Renal cortical epithelial cell (primary cell): ENCODE measurements around the gene SSC5D. TPM values are rescaled to one million over a fixed set of nuclear protein-coding genes. Genes with fewer than 3 reads are reported as not detected.
A peak's percentile ranks its signal among the peaks of the same experiment; 100 is the strongest.

Experiments
- DNase-seq: peaks from one replicate; pipeline ENCODE4 v3.0.0-alpha.2; 2011; ENCODE audit warnings: low read depth
- total RNA-seq: library from RNA; depleted of rRNA; stranded (reverse); fragments of >200 nt; gene quantifications from 2 replicates; pipeline ENCODE4 v1.2.3, GENCODE V29; 2014

SSC5D gene
- total RNA-seq, 1 donor from 2014 or later: 69.4 TPM

DNA sequence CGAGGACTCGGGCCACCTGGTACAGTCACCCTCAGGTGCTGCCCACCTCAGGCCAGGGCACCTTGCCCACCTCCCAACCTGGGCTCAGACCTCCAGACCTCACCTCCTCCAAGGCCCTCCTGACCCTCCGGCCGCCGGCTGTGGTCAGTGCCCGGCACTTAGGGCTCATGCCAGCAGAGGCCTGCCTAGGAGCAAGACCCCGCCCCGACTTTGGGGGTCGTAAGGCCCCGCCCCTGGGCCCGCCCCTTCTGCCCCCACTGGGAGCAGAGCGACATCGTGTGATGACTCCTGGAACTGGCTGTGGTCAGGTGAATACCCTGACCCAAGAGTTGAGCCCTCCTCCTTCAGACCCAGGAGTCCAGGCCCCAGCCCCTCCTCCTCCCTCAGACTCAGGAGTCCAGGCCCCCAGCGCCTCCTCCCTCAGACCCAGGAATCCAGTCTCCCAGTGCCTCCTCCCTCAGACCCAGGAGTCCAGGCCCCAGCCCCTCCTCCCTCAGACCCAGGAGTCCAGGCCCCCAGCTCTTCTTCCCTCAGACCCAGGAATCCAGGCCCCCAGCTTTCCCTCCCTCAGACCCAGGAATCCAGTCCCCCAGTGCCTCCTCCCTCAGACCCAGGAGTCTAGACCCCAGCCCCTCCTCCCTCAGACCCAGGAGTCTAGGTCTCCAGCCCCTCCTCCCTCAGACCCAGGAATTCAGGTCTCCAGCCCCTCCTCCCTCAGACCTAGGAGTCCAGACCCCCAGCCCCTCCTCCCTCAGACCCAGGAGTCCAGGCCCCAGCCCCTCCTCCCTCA lies 48.9 kb downstream of the SSC5D start, which contains the start of gene SBK2:
SBK2 (minus strand) TSS at position 183 of the 790 bp plus-strand sequence. CDS start 839 bp downstream, outside the sequence.
- DNase-seq: no peak

DNA sequence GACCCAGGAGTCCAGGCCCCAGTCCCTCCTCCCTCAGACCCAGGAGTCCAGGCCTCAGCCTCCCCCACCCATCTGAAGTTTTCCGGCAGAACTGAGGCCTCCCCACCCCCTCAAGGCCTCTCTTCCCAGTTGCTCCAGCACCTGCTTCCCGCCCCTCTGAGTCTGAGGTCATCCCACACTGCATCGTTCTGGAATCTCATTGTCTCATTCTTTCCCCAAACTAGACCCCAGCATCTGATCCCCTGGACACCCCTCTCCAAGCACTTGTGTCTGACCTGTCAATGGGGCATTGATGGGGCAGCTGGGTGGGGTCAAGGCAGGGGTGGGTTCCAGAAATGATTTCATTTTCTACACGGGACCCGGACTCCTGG lies 49.5 kb downstream of the SSC5D start:
- DNase-seq: no peak

DNA sequence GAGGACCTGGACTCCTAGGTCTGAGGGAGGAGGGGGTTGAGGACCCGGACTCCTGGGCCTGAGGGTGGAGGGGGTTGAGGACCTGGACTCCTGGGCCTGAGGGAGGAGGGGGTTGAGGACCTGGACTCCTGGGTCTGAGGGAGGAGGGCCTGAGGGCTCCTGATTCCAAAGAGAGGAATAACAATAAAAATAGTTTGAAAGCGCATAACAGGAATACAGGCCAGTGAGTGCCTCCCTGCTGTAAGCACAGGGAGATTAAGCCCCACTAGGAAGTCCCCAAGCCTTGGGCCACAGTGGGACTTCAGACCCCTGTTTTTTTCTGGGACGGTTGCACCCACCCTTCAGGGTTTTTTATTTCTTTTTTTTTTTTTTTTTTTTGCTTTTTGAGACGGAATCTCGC lies 49.9 kb downstream of the SSC5D start:
- DNase-seq: no peak

DNA sequence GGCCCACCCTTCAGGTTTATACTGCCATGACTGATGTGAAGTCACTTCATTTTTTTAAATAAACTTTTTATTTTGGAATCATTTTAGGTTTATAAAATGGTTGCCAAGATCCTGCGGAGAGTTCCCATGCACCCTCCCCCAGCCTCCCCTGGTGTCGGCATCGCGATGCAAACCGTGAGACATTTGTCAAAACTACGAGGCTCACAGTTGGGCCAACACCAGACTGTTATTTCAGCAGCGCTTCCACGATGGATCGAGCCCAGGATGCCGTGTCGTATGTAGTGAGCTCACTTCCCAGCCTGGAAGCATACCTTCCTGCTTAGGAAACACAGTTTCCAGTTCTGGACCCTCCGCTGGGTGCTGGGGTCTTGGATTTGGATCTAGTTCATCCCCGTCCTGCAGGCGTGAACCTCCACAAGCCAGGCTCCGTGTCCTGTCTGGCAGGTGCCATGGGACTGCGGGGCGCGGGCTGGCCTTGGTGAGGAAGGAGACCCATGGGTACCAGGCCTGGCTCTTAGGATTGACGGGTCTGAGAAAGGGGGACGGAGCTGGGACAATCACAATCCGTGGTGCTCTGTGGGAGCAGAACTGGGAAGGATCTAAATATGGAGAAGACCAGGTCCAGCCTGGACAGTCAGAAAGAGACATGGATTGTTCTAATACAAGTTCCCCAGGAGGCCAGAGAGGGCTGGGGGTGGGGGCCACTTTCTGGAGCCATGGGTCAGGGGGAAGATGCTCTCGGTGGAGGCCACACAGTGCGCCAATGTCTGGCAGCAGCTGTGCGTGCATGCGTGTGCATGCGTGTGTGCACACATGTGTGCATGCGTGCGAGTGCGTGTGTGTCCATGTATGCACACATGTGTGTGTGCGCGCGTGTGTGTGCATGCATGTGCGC lies 51.1 kb downstream of the SSC5D start:
- no peak for DNase-seq

DNA sequence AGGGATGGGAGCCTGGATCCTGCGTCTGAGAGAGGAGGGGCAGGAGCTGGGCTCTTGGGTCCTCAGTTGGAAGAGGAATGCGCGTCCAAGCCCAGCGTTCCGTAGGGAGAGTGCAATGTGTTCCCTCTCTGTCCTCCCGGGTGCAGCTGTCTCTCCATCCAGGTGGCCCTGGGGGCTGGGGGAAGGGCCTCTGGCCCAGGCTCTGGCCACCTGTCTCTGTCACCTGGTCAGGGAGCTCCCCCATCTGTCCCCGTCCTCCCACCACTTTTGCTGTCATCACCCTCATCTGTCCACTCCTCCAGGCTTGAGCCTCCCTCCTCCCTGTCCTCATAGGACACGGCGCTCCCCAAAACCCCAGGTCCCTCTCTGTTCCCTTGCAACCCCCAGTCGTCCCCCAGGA lies 52.4 kb downstream of the SSC5D start:
- DNase-seq: no peak

DNA sequence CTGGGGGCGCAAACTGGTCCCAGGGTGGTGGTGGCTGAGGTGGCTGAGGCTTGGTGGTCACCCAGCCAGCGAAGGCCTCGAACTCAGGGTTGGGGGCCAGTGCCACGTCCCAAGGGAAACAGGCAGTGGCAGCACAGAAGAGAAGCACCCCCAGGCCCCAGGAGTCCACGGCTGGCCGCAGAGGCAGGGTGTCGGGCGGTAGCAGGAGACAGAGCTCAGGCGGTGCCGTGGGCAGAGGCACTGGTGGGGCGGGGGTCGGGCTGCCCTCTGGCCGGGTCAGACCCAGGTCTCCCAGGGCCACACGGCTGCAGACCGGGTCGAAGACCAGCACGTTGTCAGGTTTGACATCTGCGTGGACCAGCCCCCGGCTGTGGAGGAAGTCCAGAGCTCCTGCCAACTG lies 52.9 kb downstream of the SSC5D start:
- DNase-seq: no peak

DNA sequence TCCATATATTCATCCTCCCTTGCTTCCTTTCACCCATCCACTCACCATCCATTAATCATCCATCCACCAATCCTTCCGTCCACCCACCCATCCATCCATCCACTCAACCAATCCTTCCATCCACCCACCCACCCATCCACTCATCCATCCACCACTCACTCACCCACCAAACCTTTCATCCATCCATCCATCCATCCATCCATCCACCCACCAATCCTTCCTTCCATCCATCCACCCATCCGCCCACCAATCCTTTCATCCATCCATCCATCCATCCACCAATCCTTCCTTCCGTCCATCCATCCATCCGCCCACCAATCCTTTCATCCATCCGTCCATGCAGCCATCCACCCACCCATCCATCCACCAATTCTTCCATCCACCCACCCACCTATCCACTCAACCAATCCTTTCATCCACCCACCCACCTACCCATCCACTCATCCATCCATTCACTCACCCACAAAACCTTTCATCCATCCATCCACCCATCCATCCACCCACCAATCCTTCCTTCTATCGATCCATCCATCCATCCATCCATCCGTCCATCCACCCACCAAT lies 54.1 kb downstream of the SSC5D start:
- DNase-seq: no peak

DNA sequence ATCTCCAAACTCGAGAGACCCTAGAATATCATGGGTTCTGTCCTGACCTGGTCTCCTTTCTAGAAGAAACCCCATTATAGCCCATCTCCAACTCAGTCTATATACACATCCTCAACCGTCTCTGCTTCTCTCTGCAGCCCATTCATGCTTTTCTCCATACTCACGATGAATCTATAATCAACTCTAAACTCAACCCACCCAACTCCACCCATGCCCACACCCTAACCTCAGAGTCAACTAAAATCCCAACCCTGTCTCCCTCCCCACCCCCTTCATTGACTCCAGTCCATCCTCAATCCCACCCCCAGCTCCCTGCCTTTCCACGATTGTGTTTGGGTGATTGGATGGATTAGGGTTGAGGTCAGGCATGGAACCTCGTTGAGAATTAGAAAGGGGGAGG lies 55.3 kb downstream of the SSC5D start:
- DNase-seq: no peak

DNA sequence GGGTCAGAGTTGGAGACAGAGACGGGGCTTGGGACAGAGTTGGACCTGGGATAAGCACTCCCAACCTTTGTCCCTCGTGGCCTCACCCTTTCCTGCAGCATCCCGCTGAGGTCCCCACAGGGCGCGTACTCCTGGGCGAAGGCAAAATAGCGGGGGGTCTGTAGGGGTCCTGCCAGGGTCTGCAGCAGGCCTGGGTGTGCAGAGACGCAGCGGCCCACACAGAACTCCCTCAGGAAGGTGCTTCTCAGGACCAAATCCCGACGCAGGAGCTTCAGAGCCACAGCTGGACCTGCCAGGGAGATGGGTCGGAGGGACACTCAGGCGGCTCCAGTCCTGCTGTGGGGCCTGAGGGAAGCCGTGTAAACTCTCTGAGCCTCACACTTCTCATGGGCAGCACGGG lies 55.8 kb downstream of the SSC5D start:
- no peak for DNase-seq

DNA sequence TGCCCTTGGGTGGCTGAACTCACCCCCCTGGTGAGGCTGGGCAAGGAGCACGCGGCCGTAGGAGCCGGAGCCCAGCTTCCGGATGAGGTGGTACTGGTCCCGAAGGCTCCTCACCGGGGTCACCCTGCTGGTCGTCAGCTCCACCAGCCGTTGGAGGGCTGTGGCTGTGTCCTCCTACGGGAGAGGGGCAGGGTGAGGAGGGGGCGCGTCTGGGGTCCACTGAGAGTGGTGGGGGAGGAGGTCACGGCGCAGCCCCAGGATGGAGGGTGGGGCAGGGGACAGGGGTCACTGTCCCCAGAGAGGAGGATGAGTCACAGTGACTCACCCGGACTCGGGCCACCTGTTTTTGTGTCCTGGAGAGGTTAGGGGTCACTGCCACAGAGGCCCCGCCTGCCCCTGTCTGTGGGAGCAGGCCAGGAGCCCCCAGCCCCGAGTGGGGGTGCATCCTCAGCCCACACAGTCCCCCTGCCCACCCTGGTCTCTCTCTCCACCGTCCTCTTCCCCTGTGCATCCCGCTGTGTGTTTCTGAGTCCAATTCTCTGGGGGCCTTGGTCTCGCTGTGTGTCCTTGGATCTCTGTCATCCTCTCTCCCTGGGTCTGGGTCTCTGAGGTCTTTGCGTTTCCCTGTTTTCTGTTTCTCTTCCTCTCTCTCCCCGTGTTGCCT lies 56.7 kb downstream of the SSC5D start:
- DNase-seq: no peak

DNA sequence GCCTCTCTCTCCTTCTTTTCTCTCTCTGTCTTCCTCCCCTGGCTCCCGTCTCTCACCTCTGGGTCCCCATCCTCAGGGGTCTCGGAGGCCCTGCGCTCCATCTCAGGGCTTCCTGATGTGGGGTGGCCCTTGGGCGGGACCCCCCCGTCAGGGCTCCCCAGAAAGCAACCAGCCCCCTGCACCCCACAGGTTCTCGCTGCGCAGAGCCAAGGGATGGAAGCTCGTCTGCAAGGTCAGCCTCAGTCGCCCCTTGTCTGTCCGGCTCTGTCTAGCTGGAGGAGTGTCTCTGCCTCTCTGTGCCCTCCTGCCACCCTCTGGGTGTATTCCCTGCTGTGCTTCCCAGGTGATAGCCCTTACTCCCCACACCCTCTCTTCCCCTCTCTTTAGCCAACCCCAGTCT lies 57.2 kb downstream of the SSC5D start, which contains the start of gene SBK3:
SBK3 (minus strand) TSS at position 101 of the 400 bp plus-strand sequence; CDS start at position 101, 0 bp downstream.
- no peak for DNase-seq

DNA sequence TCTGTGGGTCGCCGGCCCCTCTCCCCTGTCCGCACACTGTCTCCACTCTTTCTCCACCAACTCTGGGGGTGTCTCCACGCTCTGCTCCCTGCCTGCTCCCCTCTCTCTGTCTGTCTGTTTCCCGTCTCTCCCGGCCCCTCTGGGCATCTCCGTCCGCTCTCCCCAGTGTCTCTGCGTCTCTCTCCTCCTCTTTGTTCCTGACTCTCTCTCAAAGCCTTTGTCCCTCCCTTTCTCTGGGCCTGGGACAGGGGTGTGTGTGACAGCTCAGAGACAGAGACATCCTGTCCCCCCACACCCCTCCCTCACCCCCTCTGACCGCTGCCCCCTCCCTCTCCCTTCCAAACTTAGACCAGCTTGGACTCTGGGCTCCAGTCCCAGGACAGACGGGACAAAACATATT lies 57.8 kb downstream of the SSC5D start:
- no peak for DNase-seq

DNA sequence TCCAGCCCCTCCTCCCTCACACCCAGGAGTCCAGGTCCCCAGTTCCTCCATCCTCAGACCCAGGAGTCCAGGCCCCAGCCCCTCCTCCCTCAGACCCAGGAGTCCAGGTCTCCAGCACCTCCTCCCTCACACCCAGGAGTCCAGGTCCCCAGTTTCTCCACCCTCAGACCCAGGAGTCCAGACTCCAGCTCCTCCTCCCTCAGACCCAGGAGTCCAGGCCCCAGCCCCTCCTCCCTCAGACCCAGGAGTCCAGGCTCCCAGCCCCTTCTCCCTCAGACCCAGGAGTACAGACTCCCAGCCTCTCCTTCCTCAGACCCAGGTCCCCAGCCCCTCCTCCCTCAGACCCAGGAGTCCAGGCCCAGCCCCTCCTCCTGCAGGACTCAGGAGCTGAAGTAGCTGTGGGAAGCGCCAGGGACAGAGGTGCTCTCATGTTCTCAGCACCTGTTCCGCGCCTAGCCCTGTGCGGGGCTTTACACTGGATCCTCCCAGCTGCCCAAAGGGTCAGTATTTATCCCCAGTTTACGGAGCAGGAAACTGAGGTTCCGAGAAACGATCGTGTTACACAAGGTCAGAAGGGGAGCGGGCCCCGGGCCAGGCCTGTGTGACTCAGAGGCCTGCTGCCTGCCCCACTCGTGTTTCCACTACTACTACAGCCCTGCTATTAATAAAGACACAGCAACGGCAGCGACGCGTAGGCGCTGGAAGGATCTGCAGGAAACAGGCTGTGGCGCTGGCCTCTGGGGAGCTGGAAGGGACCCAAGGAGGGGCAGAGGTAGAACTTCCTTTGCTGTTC lies 58.8 kb downstream of the SSC5D start:
- no peak for DNase-seq

DNA sequence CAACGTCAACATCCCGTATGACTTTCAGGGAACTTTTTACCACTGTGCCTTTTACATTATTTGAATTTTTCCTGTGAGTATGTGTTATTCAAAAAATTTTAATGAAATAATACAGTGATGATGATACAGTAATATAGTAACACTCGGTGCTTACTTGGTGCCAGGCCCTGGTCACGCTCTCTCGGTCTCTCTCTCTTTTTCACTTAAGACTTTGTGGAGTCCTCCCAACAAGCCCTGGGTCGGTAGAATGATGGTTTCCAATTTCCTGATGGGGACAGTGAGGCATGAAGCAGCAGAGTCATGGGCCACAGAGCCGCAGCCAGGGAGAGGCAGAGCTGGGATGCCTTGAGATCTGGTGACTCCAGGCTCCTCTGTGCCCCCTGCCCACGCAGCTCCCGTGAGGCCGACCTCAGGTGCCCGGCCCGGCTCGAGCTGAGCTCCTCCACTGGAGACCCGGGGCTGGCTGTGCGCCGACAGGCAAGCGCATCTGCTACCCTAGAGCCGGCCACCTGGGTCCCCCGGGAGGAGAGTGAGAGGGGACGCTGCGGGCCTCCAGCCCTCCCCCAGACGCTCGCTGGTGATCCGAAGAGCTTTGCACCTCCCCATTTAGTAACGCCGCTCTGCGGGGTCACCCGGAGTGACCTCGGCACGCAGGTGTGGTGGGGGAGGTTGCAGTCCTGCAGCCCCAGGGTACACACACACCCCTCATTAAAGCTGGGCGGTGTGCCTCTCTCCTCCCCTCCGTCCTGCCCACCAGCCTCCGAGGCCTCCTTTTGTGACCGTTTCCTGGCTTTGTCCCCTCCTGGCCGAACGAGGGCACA lies 61.5 kb downstream of the SSC5D start:
- DNase-seq: peak; percentile 89

DNA sequence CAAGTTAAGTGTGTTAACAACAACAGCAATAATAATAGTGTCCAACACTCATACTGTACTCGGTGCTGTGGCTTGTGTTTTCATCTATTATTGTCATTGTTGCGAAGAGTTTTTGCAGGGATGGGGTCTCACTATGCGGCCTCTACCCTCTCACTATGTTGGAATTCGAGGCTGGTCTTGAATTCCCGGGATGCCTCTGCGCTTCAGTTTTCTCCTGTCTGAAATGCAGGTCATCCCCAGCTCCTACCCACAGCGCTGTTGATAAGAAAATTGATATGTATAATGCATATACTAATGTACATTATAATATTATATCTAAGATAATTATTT lies 62.0 kb downstream of the SSC5D start:
- no peak for DNase-seq

DNA sequence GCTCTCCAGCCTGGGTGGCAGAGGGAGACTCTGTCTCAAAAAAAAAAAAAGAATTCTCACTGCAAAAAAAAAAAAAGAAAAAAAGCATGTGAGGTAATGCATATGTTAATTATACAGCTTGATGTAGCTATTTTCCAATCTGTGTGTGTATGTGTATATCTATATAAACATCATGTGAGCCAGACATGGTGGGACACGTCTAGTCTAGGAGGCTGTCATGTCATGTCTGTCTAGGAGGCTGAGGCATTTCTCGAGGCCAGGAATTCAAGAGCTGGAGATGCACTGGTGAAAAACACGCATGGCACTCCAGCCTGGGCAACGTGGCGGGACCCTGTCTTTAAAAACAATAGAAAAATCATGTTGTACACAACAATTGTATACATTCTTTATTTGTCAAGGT lies 64.0 kb downstream of the SSC5D start:
- DNase-seq: no peak

DNA sequence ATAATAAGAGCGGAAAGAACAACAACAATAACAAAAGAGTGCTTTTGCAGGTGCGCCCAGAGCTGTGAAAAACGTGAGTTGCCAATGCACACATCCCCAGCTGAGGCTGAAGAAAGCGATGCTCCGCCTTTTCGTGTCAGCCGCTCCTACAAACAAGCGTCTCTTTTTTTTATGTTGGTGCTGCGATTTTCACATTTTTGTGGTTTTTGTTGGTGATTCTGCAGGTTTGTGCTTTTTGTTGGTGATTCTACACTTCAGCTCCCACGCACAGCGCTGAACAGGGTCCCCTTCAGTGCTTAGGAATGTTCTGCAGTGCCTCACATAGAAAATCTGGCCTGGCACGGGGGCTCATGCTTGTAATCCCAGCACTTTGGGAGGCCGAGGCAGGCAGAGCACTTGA lies 64.4 kb downstream of the SSC5D start:
- DNase-seq: peak; percentile 77

DNA sequence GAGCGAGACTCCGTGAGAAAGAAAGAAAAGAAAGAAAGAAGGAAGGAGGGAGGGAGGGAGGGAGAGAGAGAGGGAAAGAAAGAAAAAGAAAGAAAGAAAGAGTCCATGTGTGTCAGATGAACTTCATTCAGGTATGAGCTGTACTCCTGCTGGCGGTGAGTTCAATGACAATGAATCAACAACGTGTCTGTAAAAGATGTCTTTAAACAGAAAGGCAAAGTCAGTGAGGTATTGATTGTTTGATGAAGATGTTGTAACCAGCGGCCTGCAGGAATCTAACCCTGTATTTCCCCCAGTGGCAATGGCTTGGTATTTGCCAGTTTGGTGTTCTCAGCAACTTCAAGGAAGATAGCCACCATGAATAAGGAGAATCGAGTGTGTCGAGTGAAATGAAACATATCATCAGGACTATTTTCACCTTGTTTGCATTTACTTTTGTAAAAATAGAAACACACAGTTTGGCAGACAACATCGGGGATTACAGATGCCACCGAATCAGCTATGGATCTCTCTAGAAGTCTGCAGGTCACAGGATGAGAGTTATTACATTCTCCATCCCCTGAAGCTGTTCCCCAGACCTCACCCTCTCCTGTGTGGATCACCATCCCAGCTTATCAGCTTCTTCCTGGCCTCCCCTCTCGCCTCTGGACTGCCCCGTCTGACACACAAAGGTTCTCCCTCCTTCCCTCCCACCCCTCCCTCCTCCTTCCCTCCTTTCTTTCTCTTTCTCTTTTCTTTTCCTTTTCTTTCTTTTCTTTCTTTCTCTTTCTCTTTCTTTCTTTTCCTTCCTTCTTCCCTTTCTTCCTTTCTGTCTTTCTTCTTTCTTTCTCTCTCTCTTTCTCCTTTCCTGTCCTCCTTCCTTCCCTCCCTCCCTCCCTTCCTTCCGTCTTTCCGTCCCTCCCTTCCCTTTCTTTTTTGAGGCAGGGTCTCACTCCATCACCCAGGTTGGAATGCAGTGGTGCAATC lies 65.3 kb downstream of the SSC5D start:
- DNase-seq: no peak

DNA sequence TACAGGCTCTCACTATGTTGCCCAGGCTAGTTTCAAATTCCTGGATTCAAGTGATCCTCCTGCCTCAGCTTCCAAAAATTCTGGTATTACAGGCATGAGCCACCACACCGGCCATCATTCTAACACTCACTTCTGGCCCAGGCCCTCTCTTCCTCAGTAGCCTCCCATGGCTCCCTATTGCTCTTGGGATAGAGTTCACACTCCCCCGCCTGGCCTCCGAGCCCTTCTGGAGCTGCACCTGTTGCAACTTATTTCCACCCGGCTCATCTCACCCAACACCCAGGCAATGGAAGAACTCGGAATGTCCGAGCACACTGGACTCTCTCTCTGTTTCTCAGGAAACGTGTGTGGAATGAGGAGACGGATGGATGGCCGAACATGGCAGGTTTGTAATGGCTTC lies 66.1 kb downstream of the SSC5D start:
- DNase-seq: no peak
